Gastroesophageal sphincter (tissue), 3 donors: ENCODE data around the gene AXL.

ENCODE experiments used
- CTCF ChIP-seq, 4 experiments: fragments of 200-600 bp in 2 of 4; fragments of 450-650 bp in 2 of 4; sonication (generic) in 1 of 4; IDR thresholded peaks; one replicate each; pipeline ENCODE4 v1.5.1; 2017 to 2019; ENCODE audit warnings: antibody characterized with exemption in 4 of 4, mild to moderate bottlenecking in 2 of 4, moderate library complexity in 2 of 4
- EP300 ChIP-seq: sonication (generic); formaldehyde crosslinking; IDR thresholded peaks from one replicate; pipeline ENCODE4 v1.6.1; 2017; ENCODE audit warnings: antibody characterized with exemption, mild to moderate bottlenecking
- POLR2A ChIP-seq, 2 donors: fragments of 450-650 bp; IDR thresholded peaks; one replicate each; pipeline ENCODE4 v1.6.1; 2017; ENCODE audit warnings: antibody characterized with exemption in 2 of 2, mild to moderate bottlenecking in 2 of 2, moderate library complexity in 1 of 2
- POLR2AphosphoS5 ChIP-seq: sonication (generic); formaldehyde crosslinking; IDR thresholded peaks from one replicate; pipeline ENCODE4 v1.6.1; 2017; ENCODE audit warnings: antibody characterized with exemption

- TF ChIP-seq CTCF (IDR thresholded peaks at IDR 0.05) (no peak), POLR2AphosphoS5 (no peak), POLR2A (IDR thresholded peaks at IDR 0.05) (no peak), EP300 (no peak)
Observed at GRCh38 chr19:41233748-41234240, 14.8 kb downstream of the AXL start.
